GM23338 (cell line): ENCODE measurements around the gene ACOX1. TPM values are rescaled to one million over a fixed set of nuclear protein-coding genes. Genes with fewer than 3 reads are reported as not detected.

ENCODE experiments used
- ATAC-seq: fragments of 200-7000 bp; cut with Tn5 transposase; 3 replicates; pipeline ENCODE4 v1.9.1; 2020
- DNase-seq: peaks from one replicate; pipeline ENCODE4 v3.0.0-alpha.2; 2015; ENCODE audit warnings: low spot score
- H2AFZ ChIP-seq: fragments of 200-600 bp; sonication (generic); 2 replicates; pipeline ENCODE4 v1.8.0; 2016; ENCODE audit warnings: antibody characterized with exemption, mild to moderate bottlenecking, moderate library complexity
- H3F3A ChIP-seq: fragments of 200-600 bp; sonication (generic); replicated peaks from 2 replicates; pipeline ENCODE4 v1.8.0; 2017; ENCODE audit warnings: antibody characterized with exemption, mixed run types, low read depth
- H3K27ac ChIP-seq: fragments of 200-600 bp; sonication (generic); 2 replicates; pipeline ENCODE4 v1.6.1; 2016; ENCODE audit warnings: low read depth
- H3K27me3 ChIP-seq: fragments of 200-600 bp; sonication (generic); 2 replicates; pipeline ENCODE4 v1.8.0; 2016; ENCODE audit warnings: mild to moderate bottlenecking, mixed run types, moderate library complexity; ENCODE audit not compliant: insufficient read depth
- H3K36me3 ChIP-seq: fragments of 200-600 bp; sonication (generic); 2 replicates; pipeline ENCODE4 v1.8.0; 2016; ENCODE audit warnings: mild to moderate bottlenecking; ENCODE audit not compliant: insufficient read depth
- H3K4me1 ChIP-seq: fragments of 200-600 bp; sonication (generic); 2 replicates; pipeline ENCODE4 v1.8.0; 2016; ENCODE audit warnings: mild to moderate bottlenecking, moderate library complexity; ENCODE audit not compliant: insufficient read depth
- H3K4me2 ChIP-seq: fragments of 200-600 bp; sonication (generic); 2 replicates; pipeline ENCODE4 v1.7.1; 2017; ENCODE audit warnings: mixed run types
- H3K4me3 ChIP-seq: fragments of 200-600 bp; sonication (generic); 2 replicates; pipeline ENCODE4 v1.6.1; 2016; ENCODE audit warnings: mixed run types
- H3K79me2 ChIP-seq: fragments of 200-600 bp; sonication (generic); replicated peaks from 2 replicates; pipeline ENCODE4 v1.8.0; 2017; ENCODE audit warnings: mild to moderate bottlenecking; ENCODE audit not compliant: insufficient read depth
- H3K9me2 ChIP-seq: fragments of 200-600 bp; sonication (generic); 2 replicates; pipeline ENCODE4 v1.8.0; 2017; ENCODE audit not compliant: insufficient read depth
- H4K20me1 ChIP-seq: fragments of 200-600 bp; sonication (generic); replicated peaks from 2 replicates; pipeline ENCODE4 v1.8.0; 2017; ENCODE audit warnings: mild to moderate bottlenecking; ENCODE audit not compliant: insufficient read depth
- H3K27ac Mint-ChIP-seq: 2 replicates; pipeline ENCODE4 v1.8.0; 2020; ENCODE audit warnings: inconsistent platforms, mild to moderate bottlenecking, moderate library complexity, mixed read lengths
- H3K27me3 Mint-ChIP-seq: 3 replicates; pipeline ENCODE4 v1.8.0; 2022; ENCODE audit warnings: low read depth, mild to moderate bottlenecking, moderate library complexity, mixed read lengths, inconsistent platforms; ENCODE audit not compliant: insufficient read depth, poor library complexity
- H3K36me3 Mint-ChIP-seq: 3 replicates; pipeline ENCODE4 v1.8.0; 2021; ENCODE audit warnings: low read depth, mild to moderate bottlenecking, inconsistent platforms, moderate library complexity, mixed read lengths
- H3K4me1 Mint-ChIP-seq: 3 replicates; pipeline ENCODE4 v1.8.0; 2020; ENCODE audit warnings: mild to moderate bottlenecking, inconsistent platforms, mixed read lengths
- H3K4me3 Mint-ChIP-seq: 3 replicates; pipeline ENCODE4 v1.8.0; 2021; ENCODE audit warnings: moderate library complexity, mild to moderate bottlenecking, inconsistent platforms, mixed read lengths
- H3K9me3 Mint-ChIP-seq: 3 replicates; pipeline ENCODE4 v1.8.0; 2020; ENCODE audit warnings: moderate library complexity, mild to moderate bottlenecking, inconsistent platforms, mixed read lengths
- CREB1 ChIP-seq: fragments of 250-450 bp; sonication (Bioruptor Pico); IDR thresholded peaks from 2 replicates; pipeline ENCODE4 v1.5.0; 2020; ENCODE audit warnings: low read depth, mild to moderate bottlenecking, moderate library complexity
- CTCF ChIP-seq, 2 experiments: fragments of 200-600 bp in 1 of 2; sonication (generic) in 1 of 2; conservative IDR thresholded peaks; 2 replicates each; pipeline versions ENCODE4 v1.5.1 to v1.6.1; 2016 to 2017; ENCODE audit warnings: antibody characterized with exemption in 2 of 2, low read depth in 2 of 2, mild to moderate bottlenecking in 2 of 2, moderate library complexity in 1 of 2
- ETS1 ChIP-seq: IDR thresholded peaks from 2 replicates; pipeline ENCODE4 v1.6.1; 2016; ENCODE audit warnings: antibody characterized with exemption
- EZH2 ChIP-seq: fragments of 200-600 bp; sonication (generic); IDR thresholded peaks from one replicate; pipeline ENCODE4 v1.8.0; 2017; ENCODE audit warnings: antibody characterized with exemption, mild to moderate bottlenecking, low read depth; ENCODE audit not compliant: unreplicated experiment
- POLR2AphosphoS5 ChIP-seq: IDR thresholded peaks from 2 replicates; pipeline ENCODE4 v1.6.1; 2016; ENCODE audit warnings: antibody characterized with exemption, low read depth
- REST ChIP-seq: IDR thresholded peaks from one replicate; pipeline ENCODE4 v1.6.1; 2018; ENCODE audit warnings: antibody characterized with exemption; ENCODE audit not compliant: unreplicated experiment
- long read RNA-seq: library from polyadenylated mRNA; unstranded; transcript quantifications from one replicate; pipeline ENCODE4 v2.0.0, GENCODE V29; 2020; ENCODE audit not compliant: unreplicated experiment
- polyA plus RNA-seq: library from polyadenylated mRNA; unstranded; fragments of >200 nt; fragmentation: Nextera tagmentation; extraction: Ambion mirVana; gene quantifications from 2 replicates; pipeline ENCODE4 v1.2.1, GENCODE V29; 2016
- total RNA-seq: library from RNA; depleted of rRNA; stranded (reverse); fragments of >200 nt; shearing (Covaris generic); gene quantifications from 2 replicates; pipeline ENCODE4 v1.2.3, GENCODE V29; 2014; rRNA removed

ACOX1 gene
- total RNA-seq (32.8 and 32.9 TPM in 2 replicates), polyA plus RNA-seq (11.9 and 12.8 TPM in 2 replicates)
- long read RNA-seq, full-length matches to known transcripts, result 4 of 5 reads
- long read RNA-seq, partial matches to known transcripts, result 1 of 5 reads
- long read RNA-seq, other reads (novel, unspliced or antisense), result 0 of 5 reads

GRCh38 chr17:75978938-75979704 is at the start of gene ACOX1, which contains the start of gene TEN1:
Gene ACOX1 (minus strand): TSS chr17:75979166. CDS start chr17:75979073, 93 bp downstream.
Gene TEN1 (plus strand): TSS chr17:75979240. CDS start chr17:75986193, 6,953 bp downstream.
- Histone ChIP-seq H3F3A (peaks cover 20% of the 10 kb centered on the region), H3K27ac (peak within 1 kb of the TSS; percentile 98), H2AFZ (peak within 1 kb of the TSS; percentile 89), H3K4me2 (peak within 1 kb of the TSS; percentile 82), H3K79me2 (peaks cover 64% of the 10 kb centered on the region), H3K27me3 (no peaks in the 10 kb centered on the region), H3K4me3 (peak within 1 kb of the TSS; percentile 81), H3K9me2 (no peaks in the 10 kb centered on the region), H4K20me1 (no peaks in the 10 kb centered on the region), H3K36me3 (no peaks in the 10 kb centered on the region), H3K4me1 (peaks cover 37% of the 10 kb centered on the region)
- ATAC-seq (peak; percentile 88), DNase-seq (peak; percentile 98)
- no peaks in the 10 kb centered on the region for H3K9me3 Mint-ChIP-seq
- peak within 1 kb of the TSS; percentile 99 for H3K27ac Mint-ChIP-seq
- TF ChIP-seq POLR2AphosphoS5 (peak; percentile 79), CREB1 (CRISPR knock-in tag) (peak; percentile 50; the same call in 1 of the 2 replicates), EZH2 (no peak), CTCF (conservative IDR thresholded peaks at IDR 0.05; ENCODE audit: low read depth in 2 of 2) (peak in 1 of 2 experiments; percentile 15; a peak in 1 of 4 replicates), REST (no peak), ETS1 (peak; percentile 51; the same call in 1 of the 2 replicates)
- H3K27me3 Mint-ChIP-seq, result peaks cover 24% of the 10 kb centered on the region
- H3K36me3 Mint-ChIP-seq, result peaks cover 17% of the 10 kb centered on the region; the same call in 2 of the 3 replicates
- peaks cover 44% of the 10 kb centered on the region for H3K4me1 Mint-ChIP-seq
- peak within 1 kb of the TSS; percentile 95 for H3K4me3 Mint-ChIP-seq
